Lung (tissue), 12 donors: ENCODE measurements around the gene PANK1. TPM values are rescaled to one million over a fixed set of nuclear protein-coding genes. Genes with fewer than 3 reads are reported as not detected.
A peak's percentile ranks its signal among the peaks of the same experiment; 100 is the strongest.

Source experiments
- ATAC-seq: fragments of 200-7000 bp; cut with Tn5 transposase; one replicate; pipeline ENCODE4 v1.9.1; 2020; ENCODE audit warnings: moderate number of reproducible peaks; ENCODE audit not compliant: insufficient read depth, low FRiP score
- DNase-seq, 3 donors: peaks; one replicate each; pipeline ENCODE4 v3.0.0-alpha.2; 2013 to 2017
- H3K27ac ChIP-seq, 2 donors: one replicate each; pipeline ENCODE4 v1.5.1; 2013; ENCODE audit warnings: mild to moderate bottlenecking in 2 of 2, moderate library complexity in 2 of 2, control low read depth in 1 of 2, inconsistent platforms in 1 of 2, low read depth in 1 of 2, low read length in 1 of 2
- H3K27me3 ChIP-seq, 3 donors: one replicate each; pipeline ENCODE4 v1.5.1; 2013; ENCODE audit warnings: low read length in 2 of 3; ENCODE audit not compliant: control insufficient read depth in 3 of 3, insufficient read depth in 3 of 3
- H3K36me3 ChIP-seq, 4 donors: one replicate each; pipeline ENCODE4 v1.5.1; 2013; ENCODE audit warnings: low read length in 4 of 4, mild to moderate bottlenecking in 1 of 4, moderate library complexity in 1 of 4; ENCODE audit not compliant: control insufficient read depth in 4 of 4, insufficient read depth in 4 of 4
- H3K4me1 ChIP-seq, 5 donors: one replicate each; pipeline ENCODE4 v1.5.1; 2013; ENCODE audit warnings: low read length in 5 of 5, mild to moderate bottlenecking in 2 of 5, moderate library complexity in 1 of 5; ENCODE audit not compliant: control insufficient read depth in 5 of 5, insufficient read depth in 5 of 5
- H3K4me3 ChIP-seq: one replicate; pipeline ENCODE4 v1.5.1; 2013; ENCODE audit warnings: mild to moderate bottlenecking, control low read depth, moderate library complexity
- H3K9ac ChIP-seq, 2 donors: one replicate each; pipeline ENCODE4 v1.5.1; 2013; ENCODE audit warnings: low read length in 2 of 2, control low read depth in 1 of 2; ENCODE audit not compliant: insufficient read depth in 1 of 2
- H3K9me3 ChIP-seq, 4 donors: one replicate each; pipeline ENCODE4 v1.5.1; 2013; ENCODE audit warnings: low read length in 3 of 4, mild to moderate bottlenecking in 1 of 4, moderate library complexity in 1 of 4; ENCODE audit not compliant: control insufficient read depth in 4 of 4, insufficient read depth in 3 of 4
- CTCF ChIP-seq: IDR thresholded peaks from 2 replicates; pipeline ENCODE4 v1.5.1; 2012; ENCODE audit warnings: mild to moderate bottlenecking; ENCODE audit errors: control extremely low read depth, extremely low read depth
- WGBS, 2 donors: extraction: QIAGEN DNeasy Blood & Tissue Kit; methylation state at CpG; one replicate each; pipeline ENCODE4 v1.1.7; 2013; 5-methylcytosine and 5-hydroxymethylcytosine counted together
- polyA plus RNA-seq, 2 donors: library from polyadenylated mRNA; stranded (reverse); fragments of 200-250 nt; gene quantifications; one replicate each; pipeline ENCODE4 v1.2.1, GENCODE V29; 2013
- total RNA-seq, 2 donors: library from RNA; depleted of rRNA in 1 of 2; stranded (reverse); fragments of >200 nt in 1 of 2; gene quantifications; one replicate each; pipeline ENCODE4 v1.2.1, GENCODE V29; 2014 to 2021
- donor health status: control.
- donor health status: control.
- donor health status: Bipolar disorder and iron deficiency.
- donor health status: healthy.
- donor health status: DM: yes; HTN: yes; CAD: no.

PANK1 gene
- total and polyA plus RNA-seq, 4 donors, result 1.6 to 18.3 (median 4.4) TPM

- Histone ChIP-seq H3K36me3 (no peaks in the 10 kb centered on the region), H3K4me3 (no peak overlapping the region), H3K4me1 (peaks cover 0 to 7% (median 2%) of the 10 kb centered on the region in 5 donors), H3K9ac (no peak overlapping the region), H3K27me3 (no peaks in the 10 kb centered on the region), H3K9me3 (peaks cover 0 to 5% (median 0%) of the 10 kb centered on the region in 4 donors), H3K27ac (no peak overlapping the region)
- TF ChIP-seq CTCF, result no peak
- DNase-seq (no peak), ATAC-seq (no peak)
- WGBS, 2 donors, result 93 to 96% methylated on average over 3 of the region's 3 CpGs
These were observed 69.0 kb downstream of the PANK1 start for GRCh38 chr10:89576022-89576421.

- ATAC-seq (no peak), DNase-seq (peak in 1 of 3 donors; percentile 21)
- no peaks in the 10 kb centered on the region for H3K36me3 ChIP-seq
- no peak overlapping the region for H3K9ac ChIP-seq
- no peak overlapping the region for H3K4me3 ChIP-seq
- H3K9me3 ChIP-seq, result peaks cover 0 to 5% (median 0%) of the 10 kb centered on the region in 4 donors
- H3K27ac ChIP-seq, result no peak overlapping the region
- H3K27me3 ChIP-seq, result no peaks in the 10 kb centered on the region
- peaks cover 0 to 7% (median 2%) of the 10 kb centered on the region in 5 donors for H3K4me1 ChIP-seq
- TF ChIP-seq CTCF, result no peak
These were observed 70.0 kb downstream of the PANK1 start for GRCh38 chr10:89575031-89575430.

GRCh38 chr10:89574368-89574767 lies 70.7 kb downstream of the PANK1 start:
- ATAC-seq, result no peak

More at GRCh38 chr10:89574368-89574767, 70.7 kb downstream of the PANK1 start:
- WGBS, 2 donors, result 54 to 69% methylated on average over 1 of the region's 1 CpG
- Histone ChIP-seq H3K36me3 (no peaks in the 10 kb centered on the region), H3K9ac (no peak overlapping the region), H3K4me3 (no peak overlapping the region), H3K4me1 (peaks cover 0 to 7% (median 2%) of the 10 kb centered on the region in 5 donors), H3K27ac (no peak overlapping the region), H3K9me3 (peaks cover 0 to 5% (median 0%) of the 10 kb centered on the region in 4 donors), H3K27me3 (no peaks in the 10 kb centered on the region)
- peak; percentile 42 to 92 (median 92) for DNase-seq
- no peak for TF ChIP-seq CTCF
